Measurements from ENCODE around the gene RNF150. TPM values are rescaled to one million over a fixed set of nuclear protein-coding genes. Genes with fewer than 3 reads are reported as not detected.

Gene RNF150
- total RNA-seq, 2 donors from 2014 or later = 23.6 to 26.6 TPM

- intact Hi-C loops (cut with DNase I) = no loop called here
- no peak for DNase-seq (ENCODE audit: low spot score)
Measured at GRCh38 chr4:140945106-140945505, 188.2 kb downstream of the RNF150 start.

- DNase-seq (ENCODE audit: low spot score) = no peak
- intact Hi-C loops (cut with DNase I) = no loop called here
Measured at GRCh38 chr4:140944572-140944971, 188.7 kb downstream of the RNF150 start.

- DNase-seq (ENCODE audit: low spot score) = no peak
- intact Hi-C loops (cut with DNase I) = no loop called here
Measured at GRCh38 chr4:140944199-140944515, 189.1 kb downstream of the RNF150 start.

DNA sequence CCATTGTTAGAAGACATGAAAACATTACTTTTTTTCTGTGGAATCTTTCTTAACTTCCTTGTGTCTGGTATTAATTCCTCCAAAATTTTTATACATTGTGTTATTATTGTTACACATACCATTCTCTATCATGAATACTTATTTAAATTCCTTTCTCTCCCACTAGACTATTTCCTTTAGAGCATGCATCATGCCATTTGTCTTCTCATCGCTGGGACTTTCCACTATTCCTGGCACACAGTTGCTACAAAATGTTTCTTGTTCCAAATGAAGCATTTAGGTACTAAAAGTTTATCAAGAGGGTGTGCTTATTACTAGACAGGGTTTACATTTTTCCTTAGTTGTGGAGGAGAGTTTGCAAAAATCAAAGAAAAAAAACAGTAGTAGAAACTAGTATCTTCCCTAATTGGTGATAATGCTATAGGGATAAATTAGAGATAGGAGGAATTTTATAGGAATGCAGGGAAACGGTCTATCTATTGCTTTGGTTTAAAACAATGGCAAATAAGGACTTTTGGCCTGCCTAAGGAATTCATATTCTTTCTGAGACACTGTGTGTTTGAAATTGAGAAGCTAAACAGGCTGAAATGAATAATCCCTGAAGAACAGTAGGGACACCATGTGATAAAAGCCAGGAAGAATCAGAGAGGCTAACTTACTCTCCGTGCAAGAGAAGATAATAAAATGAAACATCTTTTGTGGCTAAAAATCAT is 189.6 kb downstream of the RNF150 start:
- intact Hi-C loops (cut with DNase I) = no loop called here
- DNase-seq (ENCODE audit: low spot score) = no peak

DNA sequence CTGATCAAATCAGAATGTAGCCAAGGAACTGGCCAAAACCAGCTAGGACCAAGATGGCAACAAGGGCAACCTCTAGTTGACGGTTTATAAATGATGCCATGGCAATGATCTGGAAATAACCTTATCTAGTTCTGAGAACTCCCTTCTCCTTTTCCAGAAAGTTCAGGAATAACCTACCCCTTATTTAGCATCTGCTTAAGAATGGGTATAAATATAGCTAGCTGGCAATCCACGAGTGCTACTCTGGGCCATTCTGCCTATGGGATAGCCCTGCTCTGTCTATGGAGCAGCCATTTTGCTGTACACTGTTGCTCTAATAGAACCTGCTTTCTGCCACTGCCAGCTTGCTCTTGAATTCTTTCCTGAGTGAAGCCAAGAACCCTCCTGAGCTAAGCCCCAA is 192.7 kb downstream of the RNF150 start:
- intact Hi-C loops (cut with DNase I) = no loop called here
- no peak for DNase-seq (ENCODE audit: low spot score)

- intact Hi-C loops (cut with DNase I) = no loop called here
Measured at GRCh38 chr4:140937866-140938265, 195.4 kb downstream of the RNF150 start.

GRCh38 chr4:140935254-140935653 is 198.0 kb downstream of the RNF150 start:
- DNase-seq (ENCODE audit: low spot score) = no peak
- intact Hi-C loops (cut with DNase I) = no loop called here

More at GRCh38 chr4:140937866-140938265, 195.4 kb downstream of the RNF150 start:
- no peak for DNase-seq (ENCODE audit: low spot score)

DNA sequence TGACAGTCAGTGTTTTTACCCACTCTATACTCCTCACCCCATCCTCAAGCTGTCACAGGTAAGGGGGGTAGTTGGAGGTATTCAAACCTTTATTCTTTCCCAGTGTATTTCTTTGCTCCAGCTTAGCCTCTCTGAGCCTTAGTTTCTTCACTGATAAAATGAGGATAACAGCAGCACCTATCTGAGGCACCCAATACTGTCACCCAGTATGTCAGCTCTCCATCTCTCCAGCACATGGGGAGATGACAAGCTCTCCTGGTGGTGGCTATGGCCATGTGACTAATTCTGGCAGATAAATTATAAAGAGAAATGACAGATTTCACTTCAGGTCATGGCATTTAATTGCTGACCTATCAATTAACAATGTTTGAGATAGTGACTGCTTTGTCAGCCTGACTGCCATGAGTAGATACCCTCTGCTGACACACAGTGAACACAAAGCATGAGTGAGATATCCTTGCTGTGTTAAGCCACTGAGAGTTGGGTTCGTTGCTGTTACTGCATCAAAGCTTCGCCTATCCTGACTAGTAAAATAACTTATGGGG is 200.7 kb downstream of the RNF150 start:
- intact Hi-C loops (cut with DNase I) = no loop called here
- no peak for DNase-seq (ENCODE audit: low spot score)

DNA sequence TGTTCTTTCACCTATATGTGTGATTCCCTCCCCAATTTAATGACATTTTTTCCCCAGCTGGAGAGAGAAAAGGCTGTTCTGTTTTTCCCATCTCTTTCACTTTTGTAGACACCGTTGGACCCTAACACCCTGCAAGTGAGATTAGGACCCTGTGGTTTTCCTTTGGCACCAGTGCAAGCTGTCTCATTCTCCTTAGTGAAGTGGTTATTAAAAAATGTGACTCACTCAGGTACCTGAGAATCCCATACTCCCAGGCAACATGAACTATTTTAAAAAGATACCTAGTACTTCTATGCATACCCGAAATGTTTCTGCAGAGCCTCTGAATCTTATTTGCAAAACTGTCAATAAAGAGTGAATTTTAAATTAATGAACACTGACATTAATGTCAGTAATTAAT is 201.4 kb downstream of the RNF150 start:
- intact Hi-C loops (cut with DNase I) = no loop called here
- no peak for DNase-seq (ENCODE audit: low spot score)

- intact Hi-C loops (cut with DNase I) = no loop called here
- DNase-seq (ENCODE audit: low spot score) = no peak
Measured at GRCh38 chr4:140930557-140930956, 202.7 kb downstream of the RNF150 start.

DNA sequence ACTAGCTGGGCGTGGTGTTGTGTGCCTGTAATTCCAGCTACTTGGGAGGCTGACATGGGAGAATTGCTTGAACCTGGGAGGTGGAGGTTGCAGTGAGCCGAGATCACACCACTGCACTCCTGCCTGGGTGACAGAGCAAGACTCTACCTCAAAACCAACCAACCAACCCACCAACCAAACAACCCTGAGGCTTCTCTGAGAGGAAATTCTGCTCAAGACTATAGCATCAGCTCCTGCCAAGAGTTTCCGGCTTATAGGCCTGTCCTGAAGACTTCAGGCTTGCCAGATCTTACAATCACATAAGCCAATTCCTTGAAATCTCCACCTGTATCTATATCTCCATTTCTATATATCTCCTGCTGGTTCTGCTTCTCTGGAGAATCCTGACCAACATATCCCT is 203.3 kb downstream of the RNF150 start:
- intact Hi-C loops (cut with DNase I) = no loop called here
- no peak for DNase-seq (ENCODE audit: low spot score)

- DNase-seq (ENCODE audit: low spot score) = no peak
- intact Hi-C loops (cut with DNase I) = no loop called here
Measured at GRCh38 chr4:140928880-140929279, 204.4 kb downstream of the RNF150 start.

DNA sequence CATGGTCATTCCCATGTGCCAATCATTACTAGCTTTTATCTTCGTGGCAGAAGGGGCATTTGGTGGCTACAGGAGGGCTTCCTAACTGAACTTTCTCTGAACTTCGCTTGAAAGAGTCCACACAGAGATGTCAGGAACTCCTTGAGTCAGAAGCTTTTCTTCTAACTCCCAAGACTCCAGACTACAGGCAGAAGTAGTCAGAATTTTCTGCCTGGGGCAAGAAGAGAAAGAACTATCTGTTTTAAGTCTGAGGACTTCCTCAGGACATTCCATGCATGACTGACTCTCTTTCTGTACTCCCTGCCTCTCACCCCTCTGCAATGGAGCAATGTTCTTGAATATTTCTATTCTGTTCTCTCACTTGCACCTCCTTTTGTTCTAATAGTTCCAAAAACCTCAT is 206.6 kb downstream of the RNF150 start:
- intact Hi-C loops (cut with DNase I) = no loop called here
- DNase-seq (ENCODE audit: low spot score) = no peak

- no peak for DNase-seq (ENCODE audit: low spot score)
- intact Hi-C loops (cut with DNase I) = no loop called here
Measured at GRCh38 chr4:140925417-140925816, 207.9 kb downstream of the RNF150 start.

- intact Hi-C loops (cut with DNase I) = no loop called here
- DNase-seq (ENCODE audit: low spot score) = no peak
Measured at GRCh38 chr4:140924761-140925392, 208.4 kb downstream of the RNF150 start.

DNA sequence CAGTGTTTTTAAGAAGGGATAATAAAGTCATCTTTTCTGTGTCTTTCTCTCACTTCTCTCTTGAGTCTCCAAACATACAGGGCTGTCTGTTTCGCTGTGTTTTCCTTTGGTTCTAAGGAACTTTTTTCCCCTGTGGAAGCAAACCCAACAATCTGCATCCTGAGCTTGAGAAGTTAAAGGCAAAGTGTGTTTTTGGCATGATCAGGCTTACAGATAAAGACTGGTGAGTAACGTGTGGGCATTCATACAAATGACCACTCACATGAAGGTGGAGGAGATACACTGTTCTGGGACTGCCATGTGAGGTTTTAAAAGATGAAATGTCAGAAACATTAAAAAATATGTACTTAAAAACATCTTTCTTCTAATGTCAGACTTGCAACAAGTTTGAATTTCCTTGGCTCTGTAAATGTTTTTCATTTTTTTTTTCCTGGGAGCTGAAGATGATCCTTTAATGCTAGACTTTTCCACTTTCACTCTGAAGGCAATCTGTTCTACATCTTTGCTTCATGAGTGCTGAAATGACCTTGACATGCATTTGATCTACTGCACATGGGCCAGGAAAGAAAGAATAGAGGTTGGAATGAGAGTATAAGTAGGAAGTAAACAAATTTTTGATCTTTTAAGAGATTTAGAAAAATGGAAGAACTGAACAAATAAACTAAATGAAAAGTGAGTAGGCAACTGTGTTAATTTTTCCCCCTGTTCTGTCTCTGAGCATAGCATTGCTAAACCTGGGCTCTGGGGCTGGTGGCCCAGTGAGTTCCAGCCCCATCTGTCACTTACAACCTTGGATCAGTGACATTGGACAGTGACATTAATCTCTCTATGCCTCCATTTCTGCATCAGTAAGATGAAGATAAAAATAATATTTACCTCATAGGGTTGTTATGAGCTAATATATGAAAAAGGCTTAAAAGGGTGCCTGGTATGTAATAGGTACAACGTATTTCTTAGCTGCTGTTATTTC is 226.0 kb downstream of the RNF150 start:
- intact Hi-C loops (cut with DNase I) = no loop called here

DNA sequence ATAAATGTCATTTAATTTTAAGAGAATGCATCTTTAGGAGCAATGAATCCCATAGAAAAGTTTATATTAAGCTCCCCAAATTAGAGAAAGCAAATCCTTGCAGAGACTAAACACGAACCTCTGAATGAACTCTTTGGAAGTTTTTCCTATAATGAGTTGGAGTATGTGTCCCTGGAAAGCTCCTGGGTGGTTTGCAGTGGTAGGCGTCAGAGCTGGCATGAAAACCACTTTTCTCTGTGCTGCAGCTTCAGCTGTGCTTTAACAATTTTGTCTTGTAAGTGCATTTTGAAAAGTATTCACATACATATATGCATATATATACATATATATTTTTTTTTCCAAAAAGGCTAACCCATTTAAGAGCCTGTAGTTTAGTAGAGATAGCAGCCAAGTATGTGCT is 228.4 kb downstream of the RNF150 start:
- intact Hi-C loops (cut with DNase I) = no loop called here
- DNase-seq (ENCODE audit: low spot score) = no peak

More for the DNA sequence above, 226.0 kb downstream of the RNF150 start:
- DNase-seq (ENCODE audit: low spot score) = no peak

DNA sequence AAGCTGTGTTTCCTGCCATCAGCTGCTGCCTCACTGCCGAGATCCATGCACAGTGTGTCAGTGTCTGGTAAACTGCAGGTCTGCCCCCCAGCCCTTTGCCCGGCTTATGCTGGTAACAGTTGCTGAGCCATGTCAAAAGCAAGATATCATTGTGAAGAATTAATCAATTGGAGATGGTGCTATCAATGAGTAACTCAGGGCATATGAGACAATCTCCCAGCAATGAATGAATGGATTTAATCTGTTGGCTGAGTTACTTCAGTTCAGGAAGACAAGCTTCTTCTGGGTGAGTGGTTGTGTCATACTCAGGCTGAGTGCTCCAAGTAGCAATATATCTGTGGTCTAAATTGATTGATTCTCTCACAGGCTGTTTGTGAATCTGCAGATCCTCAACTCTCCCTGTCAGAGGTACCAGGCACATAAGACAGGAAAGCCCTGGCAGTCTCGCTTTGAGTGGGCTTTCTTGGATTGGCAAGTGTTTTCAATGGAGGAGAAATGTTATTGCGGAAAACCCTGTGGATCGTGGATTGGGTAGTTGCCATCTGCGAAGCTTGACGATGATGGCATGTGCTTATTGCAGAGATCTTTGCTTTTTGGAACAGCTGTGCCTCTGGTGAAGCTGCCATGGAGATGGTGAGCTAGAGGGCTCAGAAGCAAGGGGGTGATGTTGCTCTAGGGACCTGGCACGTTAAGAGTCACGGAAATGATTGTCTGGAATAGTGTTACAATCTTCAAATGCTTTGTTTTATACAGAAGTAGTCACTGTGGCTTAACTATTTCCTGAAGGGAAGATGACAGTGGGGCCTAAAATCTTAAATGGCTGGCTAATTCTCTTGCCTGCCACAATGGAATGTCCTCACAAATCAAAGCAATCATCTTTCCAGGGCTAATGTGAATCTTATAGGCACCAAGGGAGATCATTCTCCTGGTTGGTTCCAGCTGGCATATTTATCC is 229.5 kb downstream of the RNF150 start:
- DNase-seq (ENCODE audit: low spot score) = no peak
- intact Hi-C loops (cut with DNase I) = no loop called here

Data from posterior vena cava (tissue), 2 donors.